Hepatocyte (in vitro differentiated cells): Measurements from ENCODE around the gene SHROOM3. TPM values are rescaled to one million over a fixed set of nuclear protein-coding genes. Genes with fewer than 3 reads are reported as not detected.
A peak's percentile ranks its signal among the peaks of the same experiment; 100 is the strongest.

Source experiments
- DNase-seq: peaks from one replicate; pipeline ENCODE4 v3.0.0-alpha.2; 2016; ENCODE audit warnings: low spot score
- H2AFZ ChIP-seq: fragments of 200-600 bp; sonication (generic); 2 replicates; pipeline ENCODE4 v1.6.0; 2016; ENCODE audit warnings: antibody characterized with exemption, mild to moderate bottlenecking
- H3K27ac ChIP-seq: fragments of 200-600 bp; sonication (generic); 2 replicates; pipeline ENCODE4 v1.5.1; 2016; ENCODE audit warnings: mild to moderate bottlenecking
- H3K27me3 ChIP-seq: fragments of 200-600 bp; sonication (generic); 2 replicates; pipeline ENCODE4 v1.6.1; 2016
- H3K36me3 ChIP-seq: fragments of 200-600 bp; sonication (generic); replicated peaks from 2 replicates; pipeline ENCODE4 v1.5.1; 2016; ENCODE audit warnings: low read depth; ENCODE audit not compliant: insufficient read depth
- H3K4me1 ChIP-seq: fragments of 200-600 bp; sonication (generic); 2 replicates; pipeline ENCODE4 v1.5.1; 2016; ENCODE audit warnings: mild to moderate bottlenecking, moderate library complexity; ENCODE audit not compliant: insufficient read depth
- H3K4me2 ChIP-seq: fragments of 200-600 bp; sonication (generic); 2 replicates; pipeline ENCODE4 v1.6.0; 2016
- H3K4me3 ChIP-seq: fragments of 200-600 bp; sonication (generic); 2 replicates; pipeline ENCODE4 v1.5.1; 2016; ENCODE audit warnings: mild to moderate bottlenecking
- H3K79me2 ChIP-seq: fragments of 200-600 bp; sonication (generic); 2 replicates; pipeline ENCODE4 v1.6.0; 2017; ENCODE audit warnings: mild to moderate bottlenecking
- H3K9me2 ChIP-seq: fragments of 200-600 bp; sonication (generic); replicated peaks from 2 replicates; pipeline ENCODE4 v1.6.0; 2017; ENCODE audit warnings: mild to moderate bottlenecking; ENCODE audit not compliant: insufficient read depth
- H3K9me3 ChIP-seq: fragments of 200-600 bp; sonication (generic); 2 replicates; pipeline ENCODE4 v1.5.1; 2016; ENCODE audit warnings: low read depth, mild to moderate bottlenecking
- H4K20me1 ChIP-seq: fragments of 200-600 bp; sonication (generic); 2 replicates; pipeline ENCODE4 v1.6.0; 2016; ENCODE audit warnings: mild to moderate bottlenecking; ENCODE audit not compliant: insufficient read depth, poor library complexity, severe bottlenecking
- EZH2 ChIP-seq: fragments of 200-600 bp; sonication (generic); IDR thresholded peaks from 2 replicates; pipeline ENCODE4 v1.6.1; 2016; ENCODE audit warnings: antibody characterized with exemption, mild to moderate bottlenecking, borderline replicate concordance
- EZH2phosphoT487 ChIP-seq: fragments of 200-600 bp; sonication (generic); IDR thresholded peaks from one replicate; pipeline ENCODE4 v1.6.1; 2018; ENCODE audit warnings: antibody characterized with exemption, mild to moderate bottlenecking, low read depth, moderate library complexity; ENCODE audit not compliant: unreplicated experiment, severe bottlenecking
- WGBS: methylation state at CpG from one replicate; pipeline ENCODE4 v1.1.6; 2016; ENCODE audit warnings: low lambda C conversion rate; ENCODE audit errors: missing lambda C conversion rate; 5-methylcytosine and 5-hydroxymethylcytosine counted together
- polyA plus RNA-seq: library from polyadenylated mRNA; unstranded; fragments of >200 nt; fragmentation: Nextera tagmentation; extraction: Ambion mirVana; gene quantifications from 2 replicates; pipeline ENCODE4 v1.2.1, GENCODE V29; 2016
- total RNA-seq: library from RNA; depleted of rRNA; stranded (reverse); fragments of >200 nt; gene quantifications from 2 replicates; pipeline ENCODE4 v1.2.3, GENCODE V29; 2014
- TF ChIP-seq, protein P1 (sequence below): fragments of 200-600 bp; sonication (generic); IDR thresholded peaks from 2 replicates; pipeline ENCODE4 v1.5.1; 2016; ENCODE audit warnings: antibody characterized with exemption, mild to moderate bottlenecking; ENCODE audit not compliant: poor library complexity

The SHROOM3 gene
- total and polyA plus RNA-seq, 2 experiments from 2014 or later: 35.0 to 63.1 TPM

DNA sequence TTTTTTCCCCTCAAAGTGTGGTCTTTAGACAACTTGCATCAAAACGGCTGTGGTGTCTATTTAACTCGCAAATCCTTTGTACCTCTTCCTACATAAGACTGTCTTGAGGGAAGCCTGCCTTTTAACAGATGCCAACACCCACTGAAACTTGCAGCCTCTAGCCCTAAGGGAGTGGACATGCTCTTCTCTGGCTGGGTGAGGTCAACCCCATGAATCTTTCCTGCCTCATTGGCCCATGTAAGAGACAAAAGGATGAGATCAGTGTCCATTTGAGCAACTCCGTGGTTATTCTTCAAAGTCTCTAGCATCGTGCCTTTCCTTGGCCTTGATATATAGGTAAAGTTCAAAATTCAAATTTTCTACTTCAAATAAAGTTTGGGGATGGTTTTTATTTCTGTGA lies 134.7 kb downstream of the SHROOM3 start:
- WGBS: 78% methylated on average over 4 of the region's 4 CpGs
- Histone ChIP-seq H3K4me2 (peak overlapping the region; percentile 54), H3K36me3 (no peaks in the 10 kb centered on the region), H2AFZ (no peak overlapping the region), H3K9me3 (no peaks in the 10 kb centered on the region), H3K9me2 (no peaks in the 10 kb centered on the region), H3K79me2 (no peaks in the 10 kb centered on the region), H3K27me3 (no peaks in the 10 kb centered on the region), H4K20me1 (no peaks in the 10 kb centered on the region), H3K4me1 (peaks cover 15% of the 10 kb centered on the region), H3K27ac (peak overlapping the region; percentile 79), H3K4me3 (no peak overlapping the region)
- DNase-seq: no peak
- TF ChIP-seq EZH2phosphoT487: no peak
- TF ChIP-seq, protein P1, sequence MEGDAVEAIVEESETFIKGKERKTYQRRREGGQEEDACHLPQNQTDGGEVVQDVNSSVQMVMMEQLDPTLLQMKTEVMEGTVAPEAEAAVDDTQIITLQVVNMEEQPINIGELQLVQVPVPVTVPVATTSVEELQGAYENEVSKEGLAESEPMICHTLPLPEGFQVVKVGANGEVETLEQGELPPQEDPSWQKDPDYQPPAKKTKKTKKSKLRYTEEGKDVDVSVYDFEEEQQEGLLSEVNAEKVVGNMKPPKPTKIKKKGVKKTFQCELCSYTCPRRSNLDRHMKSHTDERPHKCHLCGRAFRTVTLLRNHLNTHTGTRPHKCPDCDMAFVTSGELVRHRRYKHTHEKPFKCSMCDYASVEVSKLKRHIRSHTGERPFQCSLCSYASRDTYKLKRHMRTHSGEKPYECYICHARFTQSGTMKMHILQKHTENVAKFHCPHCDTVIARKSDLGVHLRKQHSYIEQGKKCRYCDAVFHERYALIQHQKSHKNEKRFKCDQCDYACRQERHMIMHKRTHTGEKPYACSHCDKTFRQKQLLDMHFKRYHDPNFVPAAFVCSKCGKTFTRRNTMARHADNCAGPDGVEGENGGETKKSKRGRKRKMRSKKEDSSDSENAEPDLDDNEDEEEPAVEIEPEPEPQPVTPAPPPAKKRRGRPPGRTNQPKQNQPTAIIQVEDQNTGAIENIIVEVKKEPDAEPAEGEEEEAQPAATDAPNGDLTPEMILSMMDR: no peak

- Histone ChIP-seq H3K27ac (peak overlapping the region; percentile 84), H3K9me2 (no peaks in the 10 kb centered on the region), H3K79me2 (no peaks in the 10 kb centered on the region), H3K4me2 (peak overlapping the region; percentile 54), H2AFZ (no peak overlapping the region), H3K4me3 (no peak overlapping the region), H3K4me1 (peaks cover 15% of the 10 kb centered on the region), H4K20me1 (no peaks in the 10 kb centered on the region), H3K9me3 (no peaks in the 10 kb centered on the region), H3K27me3 (no peaks in the 10 kb centered on the region), H3K36me3 (no peaks in the 10 kb centered on the region)
- DNase-seq: peak; percentile 67
- 33% methylated on average over 10 of the region's 10 CpGs for WGBS
- TF ChIP-seq EZH2phosphoT487 (no peak), EZH2 (no peak)
- TF ChIP-seq, protein P1: no peak
Measured at GRCh38 chr4:76570141-76570973, 135.3 kb downstream of the SHROOM3 start.

GRCh38 chr4:76571274-76571673 lies 136.2 kb downstream of the SHROOM3 start:
- no peaks in the 10 kb centered on the region for H3K27me3 ChIP-seq
- H3K4me2 ChIP-seq: peak overlapping the region; percentile 54
- no peaks in the 10 kb centered on the region for H3K79me2 ChIP-seq
- TF ChIP-seq EZH2phosphoT487 (no peak), EZH2 (no peak)
- TF ChIP-seq, protein P1: no peak
- H4K20me1 ChIP-seq: no peaks in the 10 kb centered on the region
- peak overlapping the region; percentile 84 for H3K27ac ChIP-seq
- H3K9me2 ChIP-seq: no peaks in the 10 kb centered on the region
- peak; percentile 34 for DNase-seq
- 39% methylated on average over 3 of the region's 3 CpGs for WGBS
- H3K36me3 ChIP-seq: no peaks in the 10 kb centered on the region
- no peak overlapping the region for H3K4me3 ChIP-seq
- no peak overlapping the region for H2AFZ ChIP-seq
- H3K9me3 ChIP-seq: no peaks in the 10 kb centered on the region
- H3K4me1 ChIP-seq: peaks cover 15% of the 10 kb centered on the region
